Stimulated activated CD8-positive, alpha-beta memory T cell treated with anti-CD3 and anti-CD28 coated beads, Interleukin-7, amount 100 ng/mL, for 24 hours (primary cell): Measurements from ENCODE around the gene TENM4.

ENCODE experiments used
- DNase-seq: peaks from one replicate; pipeline ENCODE4 v3.0.0-alpha.2; 2020; ENCODE audit warnings: low read depth

The TENM4 gene

GRCh38 chr11:79119491-79120284 lies 321.1 kb downstream of the TENM4 start:
- DNase-seq, result no peak

- no peak for DNase-seq
These were observed 323.3 kb downstream of the TENM4 start for GRCh38 chr11:79117488-79117887.

- no peak for DNase-seq
These were observed 324.2 kb downstream of the TENM4 start for GRCh38 chr11:79116600-79116999.

- no peak for DNase-seq
These were observed 327.7 kb downstream of the TENM4 start for GRCh38 chr11:79113054-79113690.

- no peak for DNase-seq
These were observed 330.0 kb downstream of the TENM4 start for GRCh38 chr11:79110796-79111195.

- DNase-seq, result no peak
These were observed 330.5 kb downstream of the TENM4 start for GRCh38 chr11:79110321-79110720.

GRCh38 chr11:79108851-79109250 lies 332.0 kb downstream of the TENM4 start:
- no peak for DNase-seq

- DNase-seq, result no peak
These were observed 338.0 kb downstream of the TENM4 start for GRCh38 chr11:79102840-79103239.

- no peak for DNase-seq
These were observed 339.2 kb downstream of the TENM4 start for GRCh38 chr11:79101656-79102055.

GRCh38 chr11:79100093-79100910 lies 340.5 kb downstream of the TENM4 start:
- no peak for DNase-seq

- DNase-seq, result no peak
These were observed 342.7 kb downstream of the TENM4 start for GRCh38 chr11:79098146-79098545.

GRCh38 chr11:79097246-79097875 lies 343.5 kb downstream of the TENM4 start:
- DNase-seq, result no peak

GRCh38 chr11:79095424-79095823 lies 345.4 kb downstream of the TENM4 start:
- no peak for DNase-seq

GRCh38 chr11:79094616-79095015 lies 346.2 kb downstream of the TENM4 start:
- no peak for DNase-seq

GRCh38 chr11:79092791-79093353 lies 348.0 kb downstream of the TENM4 start:
- no peak for DNase-seq

GRCh38 chr11:79090191-79090705 lies 350.6 kb downstream of the TENM4 start:
- DNase-seq, result no peak

- DNase-seq, result no peak
These were observed 351.2 kb downstream of the TENM4 start for GRCh38 chr11:79089601-79090000.

GRCh38 chr11:79088967-79089366 lies 351.9 kb downstream of the TENM4 start:
- no peak for DNase-seq

GRCh38 chr11:79087961-79088318 lies 352.9 kb downstream of the TENM4 start:
- DNase-seq, result no peak

GRCh38 chr11:79087238-79087960 lies 353.4 kb downstream of the TENM4 start:
- no peak for DNase-seq

- no peak for DNase-seq
These were observed 354.8 kb downstream of the TENM4 start for GRCh38 chr11:79086056-79086455.
